Measurements from ENCODE around the gene CMIP.

The CMIP gene

GRCh38 chr16:81671738-81672597, 227.4 kb downstream of the CMIP start:
- no peak overlapping the region for H3K4me3 ChIP-seq (ENCODE audit: low read depth, low read length)
- in situ Hi-C loops (cut with HindIII; ENCODE audit: low sequenced_read_pairs) = no loop called here
- TF ChIP-seq, protein P1, sequence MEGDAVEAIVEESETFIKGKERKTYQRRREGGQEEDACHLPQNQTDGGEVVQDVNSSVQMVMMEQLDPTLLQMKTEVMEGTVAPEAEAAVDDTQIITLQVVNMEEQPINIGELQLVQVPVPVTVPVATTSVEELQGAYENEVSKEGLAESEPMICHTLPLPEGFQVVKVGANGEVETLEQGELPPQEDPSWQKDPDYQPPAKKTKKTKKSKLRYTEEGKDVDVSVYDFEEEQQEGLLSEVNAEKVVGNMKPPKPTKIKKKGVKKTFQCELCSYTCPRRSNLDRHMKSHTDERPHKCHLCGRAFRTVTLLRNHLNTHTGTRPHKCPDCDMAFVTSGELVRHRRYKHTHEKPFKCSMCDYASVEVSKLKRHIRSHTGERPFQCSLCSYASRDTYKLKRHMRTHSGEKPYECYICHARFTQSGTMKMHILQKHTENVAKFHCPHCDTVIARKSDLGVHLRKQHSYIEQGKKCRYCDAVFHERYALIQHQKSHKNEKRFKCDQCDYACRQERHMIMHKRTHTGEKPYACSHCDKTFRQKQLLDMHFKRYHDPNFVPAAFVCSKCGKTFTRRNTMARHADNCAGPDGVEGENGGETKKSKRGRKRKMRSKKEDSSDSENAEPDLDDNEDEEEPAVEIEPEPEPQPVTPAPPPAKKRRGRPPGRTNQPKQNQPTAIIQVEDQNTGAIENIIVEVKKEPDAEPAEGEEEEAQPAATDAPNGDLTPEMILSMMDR (IDR thresholded peaks at IDR 0.05; ENCODE audit: low read depth, low read length) = no peak
- DNase-seq (ENCODE audit: low read depth, low spot score) = no peak

DNA sequence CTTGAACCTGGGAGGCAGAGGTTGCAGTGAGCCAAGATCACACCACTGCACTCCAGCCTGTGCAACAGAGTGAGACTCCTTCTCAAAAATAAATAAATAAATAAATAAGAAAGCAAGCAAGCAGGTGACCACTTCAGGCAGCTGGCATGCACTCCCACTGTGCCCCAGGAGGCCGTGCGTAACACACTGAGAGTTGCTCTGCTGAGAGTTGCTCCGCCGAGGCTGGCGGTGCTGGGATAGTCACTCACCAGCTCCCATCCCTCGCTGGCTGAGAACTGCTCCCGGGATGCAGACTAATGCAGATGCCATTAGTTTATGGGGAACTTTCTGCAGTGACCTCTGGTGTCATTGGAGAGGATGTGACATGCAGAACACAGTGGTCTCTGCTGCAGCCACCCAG, 228.8 kb downstream of the CMIP start:
- in situ Hi-C loops (cut with HindIII; ENCODE audit: low sequenced_read_pairs) = no loop called here
- TF ChIP-seq, protein P1 (IDR thresholded peaks at IDR 0.05; ENCODE audit: low read depth, low read length) = no peak
- no peak overlapping the region for H3K4me3 ChIP-seq (ENCODE audit: low read depth, low read length)
- no peak for DNase-seq (ENCODE audit: low read depth, low spot score)

DNA sequence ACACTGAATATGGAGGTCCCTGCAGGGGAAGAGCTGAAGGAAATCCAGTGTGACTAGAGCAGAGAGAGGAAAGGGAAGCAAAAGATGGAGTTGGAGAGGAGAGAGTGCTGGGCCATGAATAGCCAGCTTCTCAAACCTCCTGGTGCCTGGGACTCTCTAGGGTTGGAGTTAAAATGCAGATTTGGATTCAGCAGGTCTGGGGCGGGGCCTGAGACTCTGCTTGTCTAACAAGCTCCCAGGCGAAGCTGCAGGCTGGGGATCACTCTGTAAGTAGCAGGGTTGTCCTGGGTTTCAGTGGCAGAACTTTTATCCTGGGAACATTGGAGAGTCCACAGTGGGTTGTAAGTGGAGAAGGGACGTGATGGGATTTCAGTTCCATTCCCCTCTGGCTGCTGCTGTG, 231.1 kb downstream of the CMIP start:
- in situ Hi-C loops (cut with HindIII; ENCODE audit: low sequenced_read_pairs) = no loop called here
- DNase-seq (ENCODE audit: low read depth, low spot score) = no peak
- TF ChIP-seq, protein P1 (IDR thresholded peaks at IDR 0.05; ENCODE audit: low read depth, low read length) = no peak
- H3K4me3 ChIP-seq (ENCODE audit: low read depth, low read length) = no peak overlapping the region

DNA sequence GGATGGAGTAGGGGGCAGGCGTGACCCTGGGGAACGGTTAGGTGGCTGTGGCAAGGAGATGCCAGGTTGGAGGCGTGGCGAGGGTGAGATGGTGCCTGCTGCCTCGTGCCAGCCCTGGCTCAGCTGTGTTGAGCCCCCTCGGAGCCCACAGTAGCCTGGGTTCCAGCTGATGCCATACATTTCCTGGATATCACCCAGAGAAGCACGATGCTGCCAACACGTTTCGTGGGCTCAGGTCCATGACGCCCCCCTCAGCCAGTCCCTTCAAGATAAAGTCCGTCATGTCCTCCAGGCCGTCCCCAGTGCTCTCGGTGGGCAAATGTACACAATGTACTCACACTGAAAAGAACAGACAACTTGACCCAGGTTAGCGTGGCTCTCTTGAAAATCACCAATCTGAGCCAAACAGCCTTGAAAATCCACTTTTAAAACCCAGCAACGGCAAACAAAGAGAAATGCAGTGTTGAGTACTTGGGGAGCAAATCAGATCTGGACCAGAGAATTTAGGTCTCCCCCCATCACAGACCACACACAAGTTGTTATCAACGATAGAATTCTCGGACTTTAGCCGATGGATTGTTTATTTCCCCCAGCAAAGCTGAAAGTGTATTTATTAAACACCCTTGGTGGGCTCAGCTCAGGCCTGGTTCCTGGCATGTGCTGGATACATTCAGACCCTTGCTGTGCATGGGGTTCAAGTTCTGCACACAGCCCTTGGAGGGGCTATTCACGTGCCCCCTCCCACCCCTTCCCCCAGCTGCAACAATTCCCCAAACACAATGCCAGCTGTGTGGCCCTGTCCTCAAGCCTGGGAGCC, 231.7 kb downstream of the CMIP start:
- in situ Hi-C loops (cut with HindIII; ENCODE audit: low sequenced_read_pairs) = no loop called here
- no peak overlapping the region for H3K4me3 ChIP-seq (ENCODE audit: low read depth, low read length)
- TF ChIP-seq, protein P1 (IDR thresholded peaks at IDR 0.05; ENCODE audit: low read depth, low read length) = no peak
- DNase-seq (ENCODE audit: low read depth, low spot score) = no peak

- in situ Hi-C loops (cut with HindIII; ENCODE audit: low sequenced_read_pairs) = no loop called here
- TF ChIP-seq, protein P1 (IDR thresholded peaks at IDR 0.05; ENCODE audit: low read depth, low read length) = no peak
- DNase-seq (ENCODE audit: low read depth, low spot score) = no peak
- no peak overlapping the region for H3K4me3 ChIP-seq (ENCODE audit: low read depth, low read length)
These were observed 232.5 kb downstream of the CMIP start for GRCh38 chr16:81676883-81677737.
